Fibroblast of skin of left biceps (primary cell): Measurements from ENCODE around the gene R3HCC1L.
A peak's percentile ranks its signal among the peaks of the same experiment; 100 is the strongest.
"Not testable (repeated sequence)": the region's sequence is repeated elsewhere in the genome, so short reads cannot be mapped to it uniquely, and the experiment has no call there.

ENCODE experiments used
- DNase-seq, 2 experiments: peaks; one replicate each; pipeline ENCODE4 v3.0.0-alpha.2; 2013; ENCODE audit warnings: low read depth in 2 of 2

The R3HCC1L gene

GRCh38 chr10:98172495-98172894, 38.0 kb downstream of the R3HCC1L start:
- no peak for DNase-seq

GRCh38 chr10:98173260-98173659, 38.8 kb downstream of the R3HCC1L start:
- DNase-seq = no peak

- DNase-seq = not testable (repeated sequence)
Observed at GRCh38 chr10:98182351-98182915, 48.0 kb downstream of the R3HCC1L start.

GRCh38 chr10:98186681-98187080, 52.2 kb downstream of the R3HCC1L start:
- no peak for DNase-seq

- not testable (repeated sequence) for DNase-seq
Observed at GRCh38 chr10:98190773-98191172, 56.3 kb downstream of the R3HCC1L start.

- DNase-seq = no peak
Observed at GRCh38 chr10:98193037-98193436, 58.6 kb downstream of the R3HCC1L start.

GRCh38 chr10:98194633-98195032, 60.2 kb downstream of the R3HCC1L start:
- no peak for DNase-seq

GRCh38 chr10:98195120-98195519, 60.7 kb downstream of the R3HCC1L start:
- DNase-seq = no peak

- DNase-seq = no peak
Observed at GRCh38 chr10:98196985-98197384, 62.5 kb downstream of the R3HCC1L start.

- no peak for DNase-seq
Observed at GRCh38 chr10:98201760-98202159, 67.3 kb downstream of the R3HCC1L start.

GRCh38 chr10:98202378-98202777, 67.9 kb downstream of the R3HCC1L start:
- no peak for DNase-seq

- DNase-seq = no peak
Observed at GRCh38 chr10:98205351-98205750, 70.9 kb downstream of the R3HCC1L start.

GRCh38 chr10:98208925-98209324, 74.5 kb downstream of the R3HCC1L start:
- DNase-seq = no peak

GRCh38 chr10:98209441-98209840, 75.0 kb downstream of the R3HCC1L start:
- no peak for DNase-seq

- DNase-seq = no peak
Observed at GRCh38 chr10:98212196-98212595, 77.7 kb downstream of the R3HCC1L start.

- DNase-seq = no peak
Observed at GRCh38 chr10:98213740-98214139, 79.3 kb downstream of the R3HCC1L start.

- no peak for DNase-seq
Observed at GRCh38 chr10:98215373-98215772, 80.9 kb downstream of the R3HCC1L start.

- no peak for DNase-seq
Observed at GRCh38 chr10:98217801-98218200, 83.3 kb downstream of the R3HCC1L start.

GRCh38 chr10:98223874-98224273, 89.4 kb downstream of the R3HCC1L start:
- DNase-seq = no peak

GRCh38 chr10:98224509-98224908, 90.1 kb downstream of the R3HCC1L start:
- DNase-seq = peak in 1 of 2 experiments; percentile 43

GRCh38 chr10:98224996-98225395, 90.5 kb downstream of the R3HCC1L start:
- no peak for DNase-seq

GRCh38 chr10:98226508-98227144, 92.2 kb downstream of the R3HCC1L start:
- DNase-seq = no peak

GRCh38 chr10:98227713-98228112, 93.3 kb downstream of the R3HCC1L start:
- DNase-seq = not testable (repeated sequence)

- DNase-seq = not testable (repeated sequence)
Observed at GRCh38 chr10:98228266-98228665, 93.8 kb downstream of the R3HCC1L start.
